C4-2B (cell line): ENCODE data around the gene EID2B.

Experiments used
- ZFX ChIP-seq: fragments of 450-650 bp; IDR thresholded peaks from 2 replicates; pipeline ENCODE4 v1.6.1; 2017
- TF ChIP-seq, protein P1 (sequence below): fragments of 450-650 bp; conservative IDR thresholded peaks from 2 replicates; pipeline ENCODE4 v1.5.1; 2017; ENCODE audit warnings: mild to moderate bottlenecking

DNA sequence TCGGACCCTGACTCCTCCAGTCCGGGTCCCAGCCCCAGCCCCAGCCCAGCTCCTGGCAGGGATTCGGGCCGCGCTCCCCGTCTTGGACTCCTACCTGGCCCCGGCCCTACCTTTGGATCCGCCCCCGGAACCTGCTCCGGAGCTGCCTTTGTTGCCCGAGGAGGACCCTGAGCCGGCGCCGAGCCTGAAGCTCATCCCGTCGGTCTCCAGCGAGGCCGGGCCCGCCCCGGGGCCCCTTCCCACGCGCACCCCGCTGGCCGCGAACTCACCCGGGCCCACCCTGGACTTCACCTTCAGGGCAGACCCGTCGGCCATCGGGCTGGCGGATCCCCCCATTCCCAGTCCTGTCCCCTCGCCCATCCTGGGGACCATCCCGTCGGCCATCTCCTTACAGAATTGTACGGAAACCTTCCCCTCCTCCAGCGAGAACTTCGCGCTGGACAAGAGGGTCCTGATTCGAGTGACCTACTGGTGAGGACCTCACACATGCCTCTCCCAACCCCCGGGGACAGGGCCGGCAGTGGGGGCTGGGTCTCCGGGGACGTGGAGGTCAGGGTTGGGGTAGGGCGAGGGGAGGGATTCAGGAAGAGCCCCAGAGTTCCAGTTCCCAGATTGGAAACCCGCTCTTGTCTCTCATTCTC is 17.0 kb downstream of the EID2B start:
- TF ChIP-seq, protein P1, sequence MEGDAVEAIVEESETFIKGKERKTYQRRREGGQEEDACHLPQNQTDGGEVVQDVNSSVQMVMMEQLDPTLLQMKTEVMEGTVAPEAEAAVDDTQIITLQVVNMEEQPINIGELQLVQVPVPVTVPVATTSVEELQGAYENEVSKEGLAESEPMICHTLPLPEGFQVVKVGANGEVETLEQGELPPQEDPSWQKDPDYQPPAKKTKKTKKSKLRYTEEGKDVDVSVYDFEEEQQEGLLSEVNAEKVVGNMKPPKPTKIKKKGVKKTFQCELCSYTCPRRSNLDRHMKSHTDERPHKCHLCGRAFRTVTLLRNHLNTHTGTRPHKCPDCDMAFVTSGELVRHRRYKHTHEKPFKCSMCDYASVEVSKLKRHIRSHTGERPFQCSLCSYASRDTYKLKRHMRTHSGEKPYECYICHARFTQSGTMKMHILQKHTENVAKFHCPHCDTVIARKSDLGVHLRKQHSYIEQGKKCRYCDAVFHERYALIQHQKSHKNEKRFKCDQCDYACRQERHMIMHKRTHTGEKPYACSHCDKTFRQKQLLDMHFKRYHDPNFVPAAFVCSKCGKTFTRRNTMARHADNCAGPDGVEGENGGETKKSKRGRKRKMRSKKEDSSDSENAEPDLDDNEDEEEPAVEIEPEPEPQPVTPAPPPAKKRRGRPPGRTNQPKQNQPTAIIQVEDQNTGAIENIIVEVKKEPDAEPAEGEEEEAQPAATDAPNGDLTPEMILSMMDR: no peak
- TF ChIP-seq ZFX: no peak
